Astrocyte (in vitro differentiated cells and primary cell): ENCODE measurements around the gene HS3ST1.

Source experiments
- CTCF ChIP-seq: IDR thresholded peaks from 2 replicates; pipeline ENCODE4 v1.5.1; 2011; ENCODE audit warnings: low read depth, mild to moderate bottlenecking, inconsistent platforms, low read length, moderate library complexity; ENCODE audit not compliant: insufficient read depth
- EZH2 ChIP-seq: IDR thresholded peaks from 2 replicates; pipeline ENCODE4 v1.6.1; 2012; ENCODE audit warnings: mild to moderate bottlenecking, low read length, inconsistent platforms; ENCODE audit not compliant: insufficient read depth

- TF ChIP-seq CTCF (no peak), EZH2 (no peak)
These were observed 69.1 kb downstream of the HS3ST1 start for GRCh38 chr4:11359591-11359990.
